ENCODE data around the gene IGF1R. TPM values are rescaled to one million over a fixed set of nuclear protein-coding genes. Genes with fewer than 3 reads are reported as not detected.

Gene IGF1R
- total RNA-seq, 1 experiment from 2014 or later: 0.56 TPM

DNA sequence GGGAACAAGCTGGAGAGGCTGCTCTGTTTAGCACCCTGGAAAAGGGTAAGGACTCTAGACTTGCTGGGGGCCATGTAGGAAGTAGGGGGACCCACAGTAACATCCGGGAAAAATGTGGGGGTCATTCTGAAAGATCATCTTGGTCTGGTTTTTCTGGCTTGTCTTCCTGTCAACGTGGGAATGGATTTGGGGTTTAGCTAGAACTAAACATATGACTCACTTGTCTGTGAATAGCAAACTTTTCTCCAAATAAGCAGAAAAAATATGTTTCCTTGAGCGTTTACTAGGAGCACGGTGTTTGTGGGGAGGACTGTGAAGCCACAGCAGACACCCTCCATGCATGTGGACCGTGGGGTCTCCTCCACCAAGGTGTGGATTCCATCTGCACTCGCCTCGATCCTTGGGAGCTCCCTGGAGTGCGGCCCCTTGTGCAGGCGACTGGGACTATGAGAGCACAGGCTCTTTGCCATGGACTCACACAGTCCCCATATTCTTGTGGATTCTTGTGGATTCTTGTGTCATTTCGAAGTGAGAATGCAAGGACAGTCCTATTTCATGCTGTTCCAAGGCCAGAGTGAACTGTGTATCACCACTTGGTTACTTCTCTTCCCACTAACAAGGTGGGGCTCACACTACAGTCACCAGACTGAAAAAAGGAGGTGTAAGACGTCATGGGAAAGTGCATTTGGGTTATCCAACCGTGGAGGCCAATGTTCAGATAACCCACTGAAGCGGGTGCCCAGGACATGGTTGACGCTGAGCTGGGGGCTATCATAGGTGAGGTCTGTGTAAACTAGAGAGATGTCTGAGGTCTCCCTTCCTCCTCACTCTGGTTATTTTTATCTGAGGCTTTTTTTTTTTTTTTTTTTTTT lies 333.7 kb downstream of the IGF1R start:
- Histone ChIP-seq H3K36me3 (ENCODE audit: insufficient read depth, low read length) (no peaks in the 10 kb centered on the region), H4K20me1 (ENCODE audit: insufficient read depth, low read depth, low read length) (no peaks in the 10 kb centered on the region), H3K27me3 (ENCODE audit: low read length) (no peaks in the 10 kb centered on the region), H3K79me2 (ENCODE audit: low read length) (no peaks in the 10 kb centered on the region), H3K4me1 (ENCODE audit: low read length) (no peaks in the 10 kb centered on the region), H2AFZ (ENCODE audit: low read length) (no peak overlapping the region), H3K9ac (ENCODE audit: low read length) (no peak overlapping the region), H3K9me2 (replicated peaks; ENCODE audit: insufficient read depth, low read length) (no peaks in the 10 kb centered on the region), H3K27ac (ENCODE audit: low read length) (no peak overlapping the region), H3K4me3 (ENCODE audit: low read length) (no peak overlapping the region), H3K4me2 (ENCODE audit: low read depth, low read length, poor library complexity, severe bottlenecking) (no peak overlapping the region), H3K9me3 (ENCODE audit: low read length) (no peaks in the 10 kb centered on the region)
- no peak for DNase-seq

DNA sequence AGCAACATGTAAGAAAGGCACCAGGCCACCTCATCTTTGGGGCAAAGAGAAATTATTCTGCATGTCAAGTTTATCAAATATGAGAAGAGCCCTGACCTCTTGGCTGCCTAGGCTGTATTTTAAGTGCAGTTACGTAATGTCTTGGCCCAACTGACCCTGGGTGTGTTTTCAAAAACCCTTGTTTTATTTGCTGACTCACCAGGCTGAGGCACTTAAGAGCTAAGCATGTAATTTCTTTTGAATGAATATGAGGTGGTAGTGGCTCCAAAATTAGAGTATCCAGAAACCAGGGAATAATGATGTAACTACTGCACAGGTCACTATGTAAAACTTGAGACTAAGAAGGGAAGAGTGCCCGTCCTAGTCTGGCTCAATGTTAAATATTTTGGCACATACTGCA lies 335.0 kb downstream of the IGF1R start:
- H3K27ac ChIP-seq (ENCODE audit: low read length): no peak overlapping the region
- no peaks in the 10 kb centered on the region for H3K27me3 ChIP-seq (ENCODE audit: low read length)
- H3K9me2 ChIP-seq (replicated peaks; ENCODE audit: insufficient read depth, low read length): no peaks in the 10 kb centered on the region
- H3K36me3 ChIP-seq (ENCODE audit: insufficient read depth, low read length): no peaks in the 10 kb centered on the region
- H4K20me1 ChIP-seq (ENCODE audit: insufficient read depth, low read depth, low read length): no peaks in the 10 kb centered on the region
- H3K4me1 ChIP-seq (ENCODE audit: low read length): no peaks in the 10 kb centered on the region
- DNase-seq: no peak
- no peak overlapping the region for H3K9ac ChIP-seq (ENCODE audit: low read length)
- H3K4me2 ChIP-seq (ENCODE audit: low read depth, low read length, poor library complexity, severe bottlenecking): no peak overlapping the region
- H3K9me3 ChIP-seq (ENCODE audit: low read length): no peaks in the 10 kb centered on the region
- H3K79me2 ChIP-seq (ENCODE audit: low read length): no peaks in the 10 kb centered on the region
- H3K4me3 ChIP-seq (ENCODE audit: low read length): no peak overlapping the region
- H2AFZ ChIP-seq (ENCODE audit: low read length): no peak overlapping the region

- no peak overlapping the region for H3K4me2 ChIP-seq (ENCODE audit: low read depth, low read length, poor library complexity, severe bottlenecking)
- H3K79me2 ChIP-seq (ENCODE audit: low read length): no peaks in the 10 kb centered on the region
- no peaks in the 10 kb centered on the region for H3K9me3 ChIP-seq (ENCODE audit: low read length)
- no peaks in the 10 kb centered on the region for H4K20me1 ChIP-seq (ENCODE audit: insufficient read depth, low read depth, low read length)
- H3K27ac ChIP-seq (ENCODE audit: low read length): no peak overlapping the region
- H3K4me3 ChIP-seq (ENCODE audit: low read length): no peak overlapping the region
- DNase-seq: no peak
- no peaks in the 10 kb centered on the region for H3K4me1 ChIP-seq (ENCODE audit: low read length)
- no peaks in the 10 kb centered on the region for H3K9me2 ChIP-seq (replicated peaks; ENCODE audit: insufficient read depth, low read length)
- H2AFZ ChIP-seq (ENCODE audit: low read length): no peak overlapping the region
- H3K9ac ChIP-seq (ENCODE audit: low read length): no peak overlapping the region
- no peaks in the 10 kb centered on the region for H3K27me3 ChIP-seq (ENCODE audit: low read length)
- H3K36me3 ChIP-seq (ENCODE audit: insufficient read depth, low read length): no peaks in the 10 kb centered on the region
Observed at GRCh38 chr15:98986281-98986680, 337.9 kb downstream of the IGF1R start.

DNA sequence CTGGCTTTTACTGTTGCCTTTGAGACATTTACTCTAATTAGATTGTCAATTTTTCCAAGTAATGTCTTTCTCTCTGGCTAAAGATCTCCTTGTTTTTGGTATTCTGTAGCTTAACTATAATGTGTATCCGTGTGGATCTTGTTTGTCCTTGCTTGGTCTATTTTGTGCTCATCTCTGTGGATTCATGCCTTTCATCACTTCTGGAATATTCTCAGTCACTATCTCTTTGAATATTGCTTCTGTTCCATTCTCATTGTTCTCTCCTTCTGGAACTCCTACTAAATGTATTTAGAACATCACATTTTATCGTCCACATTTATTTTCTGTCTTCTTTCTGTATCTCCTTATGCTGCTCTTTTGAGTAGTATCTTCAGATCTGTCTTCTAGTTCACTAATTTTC lies 346.6 kb downstream of the IGF1R start:
- DNase-seq: no peak
- Histone ChIP-seq H2AFZ (ENCODE audit: low read length) (no peak overlapping the region), H3K4me1 (ENCODE audit: low read length) (no peaks in the 10 kb centered on the region), H3K9ac (ENCODE audit: low read length) (no peak overlapping the region), H3K27ac (ENCODE audit: low read length) (no peak overlapping the region), H3K4me2 (ENCODE audit: low read depth, low read length, poor library complexity, severe bottlenecking) (no peak overlapping the region), H3K27me3 (ENCODE audit: low read length) (no peaks in the 10 kb centered on the region), H3K36me3 (ENCODE audit: insufficient read depth, low read length) (no peaks in the 10 kb centered on the region), H3K9me2 (replicated peaks; ENCODE audit: insufficient read depth, low read length) (no peaks in the 10 kb centered on the region), H3K9me3 (ENCODE audit: low read length) (no peaks in the 10 kb centered on the region), H4K20me1 (ENCODE audit: insufficient read depth, low read depth, low read length) (no peaks in the 10 kb centered on the region), H3K79me2 (ENCODE audit: low read length) (no peaks in the 10 kb centered on the region), H3K4me3 (ENCODE audit: low read length) (no peak overlapping the region)

DNA sequence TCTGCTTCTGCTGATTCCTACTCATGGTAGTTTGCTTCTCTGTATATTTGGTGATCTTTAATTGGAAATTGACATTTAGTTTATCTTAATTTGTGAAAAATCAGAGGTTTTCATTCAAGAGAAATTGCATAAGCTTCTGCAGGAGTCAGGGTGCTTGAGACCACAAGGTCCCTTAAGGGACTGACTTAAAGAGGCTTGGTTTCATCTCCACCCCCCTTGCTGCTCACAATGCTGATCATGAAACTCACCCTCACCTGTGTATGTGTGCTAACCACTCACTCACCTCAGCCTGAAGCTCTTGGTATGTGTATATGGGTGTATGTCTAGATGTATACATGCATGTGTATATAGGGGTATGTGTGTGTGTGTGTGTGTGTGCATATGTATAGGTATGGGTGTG lies 347.8 kb downstream of the IGF1R start:
- Histone ChIP-seq H3K36me3 (ENCODE audit: insufficient read depth, low read length) (no peaks in the 10 kb centered on the region), H3K9ac (ENCODE audit: low read length) (no peak overlapping the region), H3K4me3 (ENCODE audit: low read length) (no peak overlapping the region), H3K9me3 (ENCODE audit: low read length) (no peaks in the 10 kb centered on the region), H3K79me2 (ENCODE audit: low read length) (no peaks in the 10 kb centered on the region), H2AFZ (ENCODE audit: low read length) (no peak overlapping the region), H3K9me2 (replicated peaks; ENCODE audit: insufficient read depth, low read length) (no peaks in the 10 kb centered on the region), H4K20me1 (ENCODE audit: insufficient read depth, low read depth, low read length) (no peaks in the 10 kb centered on the region), H3K27me3 (ENCODE audit: low read length) (no peaks in the 10 kb centered on the region), H3K4me2 (ENCODE audit: low read depth, low read length, poor library complexity, severe bottlenecking) (no peak overlapping the region), H3K27ac (ENCODE audit: low read length) (no peak overlapping the region), H3K4me1 (ENCODE audit: low read length) (no peaks in the 10 kb centered on the region)
- DNase-seq: no peak

DNA sequence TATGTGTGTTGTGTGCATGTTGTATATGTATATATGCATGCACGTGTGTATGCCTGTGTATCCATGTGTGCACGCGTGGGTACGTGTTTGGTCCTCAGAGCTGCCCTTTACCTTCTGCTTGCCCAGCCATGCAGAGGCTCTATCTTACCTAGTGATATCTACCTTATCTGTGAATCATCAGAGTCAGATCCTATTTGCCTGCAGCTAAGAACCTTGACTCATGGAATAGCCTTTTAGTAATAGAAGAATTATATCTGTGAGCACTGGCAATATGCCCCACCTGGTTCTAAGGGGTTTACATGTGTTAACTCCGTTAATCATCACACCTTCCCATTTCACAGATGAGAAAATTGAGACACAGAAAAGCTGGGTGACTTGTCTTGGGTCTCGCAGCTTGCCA lies 348.3 kb downstream of the IGF1R start:
- Histone ChIP-seq H3K27me3 (ENCODE audit: low read length) (no peaks in the 10 kb centered on the region), H3K9me2 (replicated peaks; ENCODE audit: insufficient read depth, low read length) (no peaks in the 10 kb centered on the region), H3K4me3 (ENCODE audit: low read length) (no peak overlapping the region), H3K36me3 (ENCODE audit: insufficient read depth, low read length) (no peaks in the 10 kb centered on the region), H3K4me2 (ENCODE audit: low read depth, low read length, poor library complexity, severe bottlenecking) (no peak overlapping the region), H3K9ac (ENCODE audit: low read length) (no peak overlapping the region), H2AFZ (ENCODE audit: low read length) (no peak overlapping the region), H3K9me3 (ENCODE audit: low read length) (no peaks in the 10 kb centered on the region), H3K27ac (ENCODE audit: low read length) (no peak overlapping the region), H3K4me1 (ENCODE audit: low read length) (no peaks in the 10 kb centered on the region), H4K20me1 (ENCODE audit: insufficient read depth, low read depth, low read length) (no peaks in the 10 kb centered on the region), H3K79me2 (ENCODE audit: low read length) (no peaks in the 10 kb centered on the region)
- DNase-seq: no peak

DNA sequence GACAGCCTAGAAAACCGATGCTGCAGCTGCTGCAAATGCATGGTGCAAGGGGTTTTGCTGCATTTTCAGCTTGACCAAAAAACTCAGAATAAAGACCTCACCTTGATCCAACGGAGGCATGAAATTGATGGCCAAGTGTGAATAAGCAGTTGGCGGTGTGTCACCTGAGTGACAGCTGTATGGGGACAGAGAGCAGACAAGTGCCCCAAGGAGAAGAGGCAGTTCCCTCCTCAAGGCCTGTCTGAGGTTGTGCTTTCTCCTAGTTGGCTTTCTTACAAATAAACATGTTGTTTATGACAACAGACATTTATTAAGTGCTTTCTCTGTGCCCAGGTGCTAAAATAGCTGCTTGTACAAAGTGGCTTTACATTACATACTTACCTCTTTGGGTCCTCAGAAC lies 349.0 kb downstream of the IGF1R start:
- no peaks in the 10 kb centered on the region for H3K36me3 ChIP-seq (ENCODE audit: insufficient read depth, low read length)
- no peaks in the 10 kb centered on the region for H3K79me2 ChIP-seq (ENCODE audit: low read length)
- no peaks in the 10 kb centered on the region for H3K27me3 ChIP-seq (ENCODE audit: low read length)
- H3K9ac ChIP-seq (ENCODE audit: low read length): no peak overlapping the region
- no peaks in the 10 kb centered on the region for H3K4me1 ChIP-seq (ENCODE audit: low read length)
- no peaks in the 10 kb centered on the region for H3K9me2 ChIP-seq (replicated peaks; ENCODE audit: insufficient read depth, low read length)
- no peak for DNase-seq
- H3K9me3 ChIP-seq (ENCODE audit: low read length): no peaks in the 10 kb centered on the region
- H3K4me2 ChIP-seq (ENCODE audit: low read depth, low read length, poor library complexity, severe bottlenecking): no peak overlapping the region
- H3K4me3 ChIP-seq (ENCODE audit: low read length): no peak overlapping the region
- no peak overlapping the region for H2AFZ ChIP-seq (ENCODE audit: low read length)
- no peaks in the 10 kb centered on the region for H4K20me1 ChIP-seq (ENCODE audit: insufficient read depth, low read depth, low read length)
- no peak overlapping the region for H3K27ac ChIP-seq (ENCODE audit: low read length)

- Histone ChIP-seq H3K9me3 (ENCODE audit: low read length) (no peaks in the 10 kb centered on the region), H3K9ac (ENCODE audit: low read length) (no peak overlapping the region), H3K9me2 (replicated peaks; ENCODE audit: insufficient read depth, low read length) (no peaks in the 10 kb centered on the region), H3K4me3 (ENCODE audit: low read length) (no peak overlapping the region), H3K27ac (ENCODE audit: low read length) (no peak overlapping the region), H4K20me1 (ENCODE audit: insufficient read depth, low read depth, low read length) (no peaks in the 10 kb centered on the region), H3K27me3 (ENCODE audit: low read length) (no peaks in the 10 kb centered on the region), H3K4me1 (ENCODE audit: low read length) (no peaks in the 10 kb centered on the region), H3K4me2 (ENCODE audit: low read depth, low read length, poor library complexity, severe bottlenecking) (no peak overlapping the region), H3K79me2 (ENCODE audit: low read length) (no peaks in the 10 kb centered on the region), H3K36me3 (ENCODE audit: insufficient read depth, low read length) (no peaks in the 10 kb centered on the region), H2AFZ (ENCODE audit: low read length) (no peak overlapping the region)
- no peak for DNase-seq
Observed at GRCh38 chr15:98997755-98998154, 349.4 kb downstream of the IGF1R start.

All from Karpas-422 (cell line).